ACC112 (cell line): Measurements from ENCODE around the gene SLC17A6.

Source experiments
- H2AFZ ChIP-seq: fragments of 200-600 bp; sonication (generic); one replicate; pipeline ENCODE4 v1.6.0; 2017; ENCODE audit warnings: antibody characterized with exemption, low read length; ENCODE audit not compliant: unreplicated experiment
- H3K27ac ChIP-seq: fragments of 200-600 bp; sonication (generic); 2 replicates; pipeline ENCODE4 v1.5.1; 2014; ENCODE audit warnings: low read depth, mild to moderate bottlenecking, antibody characterized with exemption, low read length, moderate library complexity
- H3K27me3 ChIP-seq: fragments of 200-600 bp; sonication (generic); 2 replicates; pipeline ENCODE4 v1.6.1; 2014; ENCODE audit warnings: mild to moderate bottlenecking, antibody characterized with exemption, low read length, moderate library complexity, mixed read lengths; ENCODE audit not compliant: insufficient read depth
- H3K36me3 ChIP-seq: fragments of 200-600 bp; sonication (generic); 2 replicates; pipeline ENCODE4 v1.6.1; 2016; ENCODE audit warnings: mild to moderate bottlenecking, antibody characterized with exemption, low read length, moderate library complexity, mixed read lengths; ENCODE audit not compliant: insufficient read depth
- H3K4me1 ChIP-seq: fragments of 200-600 bp; sonication (generic); one replicate; pipeline ENCODE4 v1.6.1; 2016; ENCODE audit warnings: low read length, mixed read lengths; ENCODE audit not compliant: insufficient read depth, unreplicated experiment, control insufficient read depth
- H3K4me3 ChIP-seq: fragments of 200-600 bp; sonication (generic); 2 replicates; pipeline ENCODE4 v1.5.1; 2014; ENCODE audit warnings: mild to moderate bottlenecking, low read depth, low read length
- H3K79me2 ChIP-seq: fragments of 200-600 bp; sonication (generic); one replicate; pipeline ENCODE4 v1.6.0; 2016; ENCODE audit warnings: low read length; ENCODE audit not compliant: control insufficient read depth, unreplicated experiment, insufficient read depth

The SLC17A6 gene

DNA sequence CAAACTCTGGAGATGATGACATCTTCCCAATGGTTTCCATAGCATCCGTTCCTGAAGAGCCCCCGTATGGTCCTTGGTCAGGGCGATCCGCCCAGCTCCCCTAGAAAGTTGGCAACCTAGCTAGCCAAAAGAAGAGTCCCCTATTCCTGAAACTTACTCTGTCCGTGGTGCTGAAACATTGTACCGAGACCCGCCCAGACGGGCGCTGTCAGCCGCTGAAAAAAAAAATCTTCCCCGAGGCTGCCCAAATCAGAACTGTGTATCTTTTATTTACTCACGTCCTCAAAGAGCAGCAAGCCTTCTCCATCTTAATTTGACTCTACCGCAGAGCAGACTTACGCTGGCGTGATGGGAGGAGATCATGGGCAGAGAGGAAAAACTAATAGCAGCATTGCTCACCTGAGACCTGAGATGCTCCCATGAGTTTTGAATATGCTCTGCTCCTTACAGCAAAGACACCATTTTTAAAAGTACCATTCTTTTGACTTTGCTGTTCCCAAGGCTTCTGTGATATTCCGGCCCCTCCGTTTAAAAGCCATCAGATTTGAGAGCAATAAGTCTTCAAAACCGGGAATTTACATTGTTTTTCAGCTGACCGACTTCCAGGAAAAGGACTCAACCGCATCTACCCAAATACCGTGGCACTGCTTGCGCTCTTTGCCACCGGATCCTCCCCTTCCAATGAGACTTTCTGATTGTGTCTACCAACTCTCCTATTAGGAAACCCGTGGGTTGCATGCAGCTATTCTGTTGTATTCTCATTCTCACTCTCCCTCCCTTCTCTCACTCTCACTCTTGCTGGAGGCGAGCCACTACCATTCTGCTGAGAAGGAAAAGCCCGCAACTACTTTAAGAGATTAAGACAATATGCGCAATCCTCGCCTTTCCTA is at the start of gene SLC17A6:
Gene SLC17A6 (plus strand): TSS at position 786 of the 890 bp plus-strand sequence. CDS start 153 bp downstream, outside the sequence.
- Histone ChIP-seq H3K4me1 (no peaks in the 10 kb centered on the region), H3K27me3 (peaks cover 54% of the 10 kb centered on the region), H3K27ac (no peak within 1 kb of the TSS), H3K36me3 (no peaks in the 10 kb centered on the region), H3K4me3 (no peak within 1 kb of the TSS), H3K79me2 (no peaks in the 10 kb centered on the region), H2AFZ (no peak within 1 kb of the TSS)

DNA sequence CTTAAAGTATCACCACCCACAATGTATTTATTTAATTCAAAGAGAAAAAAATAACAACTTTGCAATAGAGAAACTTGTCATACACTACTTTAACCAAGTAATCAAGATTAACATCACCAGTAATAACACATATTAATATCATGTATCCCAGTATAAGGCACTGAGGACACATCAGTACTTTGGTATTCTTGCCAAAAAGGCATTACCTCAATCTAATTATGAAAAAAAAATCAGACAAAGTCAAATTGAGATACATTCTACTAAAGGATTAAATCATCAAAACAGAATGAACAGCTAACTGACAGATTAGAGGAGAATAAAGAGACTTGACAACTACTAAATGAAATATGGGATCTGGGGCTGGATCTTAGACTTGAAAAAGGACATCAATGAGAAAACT is 35.8 kb upstream of the SLC17A6 start:
- H3K79me2 ChIP-seq, result no peaks in the 10 kb centered on the region
- peaks cover 6% of the 10 kb centered on the region for H3K27me3 ChIP-seq
- H3K4me3 ChIP-seq, result no peak overlapping the region
- no peak overlapping the region for H3K27ac ChIP-seq
- H3K36me3 ChIP-seq, result no peaks in the 10 kb centered on the region
- no peaks in the 10 kb centered on the region for H3K4me1 ChIP-seq
- no peak overlapping the region for H2AFZ ChIP-seq

DNA sequence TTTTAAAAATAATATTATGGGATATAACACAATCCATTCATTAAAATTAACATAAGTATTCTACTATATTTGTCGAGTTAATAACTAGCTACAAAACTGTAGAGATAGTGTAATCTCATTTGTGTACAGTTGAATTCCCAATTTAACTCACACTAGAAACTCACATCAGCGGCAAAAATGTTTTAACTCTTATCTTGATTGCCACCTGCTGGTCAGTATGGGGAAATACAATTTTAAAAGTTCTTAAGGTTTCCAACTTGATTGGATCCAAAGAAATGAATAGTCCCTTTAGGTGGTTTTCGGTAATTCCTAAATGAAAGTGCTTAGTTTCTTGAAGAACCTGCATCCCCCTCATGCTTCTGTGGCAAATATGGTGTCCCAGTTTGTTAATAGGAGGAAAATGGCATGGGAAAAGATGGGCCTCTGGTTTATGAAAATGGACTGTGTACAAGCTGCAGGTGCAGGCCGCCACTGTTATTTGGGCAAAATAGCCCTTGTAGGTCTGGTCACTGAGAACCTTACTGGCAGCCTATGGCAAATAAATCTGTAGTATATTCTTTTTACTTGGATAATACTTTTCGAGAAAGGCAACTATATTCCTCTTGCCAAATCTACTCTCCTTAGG is 33.7 kb upstream of the SLC17A6 start:
- no peaks in the 10 kb centered on the region for H3K79me2 ChIP-seq
- H3K27ac ChIP-seq, result no peak overlapping the region
- no peaks in the 10 kb centered on the region for H3K36me3 ChIP-seq
- H3K4me1 ChIP-seq, result no peaks in the 10 kb centered on the region
- no peak overlapping the region for H2AFZ ChIP-seq
- peaks cover 6% of the 10 kb centered on the region for H3K27me3 ChIP-seq
- H3K4me3 ChIP-seq, result no peak overlapping the region

DNA sequence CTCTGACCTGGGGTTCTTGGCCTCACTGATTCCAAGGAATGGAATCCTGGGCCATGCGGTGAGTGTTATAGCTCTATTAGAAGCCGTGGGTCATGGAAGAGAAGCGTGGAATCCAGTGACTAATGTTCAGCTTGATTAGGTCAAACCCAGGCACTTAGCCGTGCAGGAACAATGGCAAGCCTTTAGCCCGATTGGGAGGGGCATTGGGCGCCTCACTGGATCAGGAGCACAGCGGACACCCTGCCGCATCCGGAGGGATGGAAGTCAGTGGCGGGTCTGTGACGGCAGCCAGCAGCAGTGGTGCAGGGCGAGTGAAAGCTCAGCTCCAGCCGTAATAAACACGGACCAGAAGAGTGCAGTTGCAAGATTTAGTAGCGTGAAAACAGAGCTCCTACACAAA is 20.5 kb upstream of the SLC17A6 start:
- Histone ChIP-seq H3K4me1 (no peaks in the 10 kb centered on the region), H3K36me3 (no peaks in the 10 kb centered on the region), H3K27ac (no peak overlapping the region), H3K79me2 (no peaks in the 10 kb centered on the region), H2AFZ (no peak overlapping the region), H3K27me3 (no peaks in the 10 kb centered on the region), H3K4me3 (no peak overlapping the region)

DNA sequence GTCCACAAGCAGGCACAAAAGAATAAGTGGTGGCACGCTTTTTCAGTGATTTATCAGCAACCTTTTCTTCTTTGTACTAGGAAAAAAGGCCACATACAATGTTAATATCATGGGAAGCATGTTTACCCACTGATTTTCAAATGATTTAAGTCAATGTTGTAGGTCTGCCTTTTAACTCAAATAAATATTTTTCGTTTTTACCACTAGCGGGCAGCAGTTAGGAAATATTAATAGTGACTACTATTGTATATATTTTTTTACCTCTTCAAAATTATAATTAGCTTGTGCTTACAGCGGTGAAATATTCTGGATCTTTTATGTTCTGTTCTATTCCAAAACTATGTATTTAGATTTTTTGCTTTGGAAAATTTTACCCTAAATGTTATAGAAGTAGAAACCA is 6.4 kb upstream of the SLC17A6 start:
- Histone ChIP-seq H3K4me1 (no peaks in the 10 kb centered on the region), H3K4me3 (no peak overlapping the region), H3K36me3 (no peaks in the 10 kb centered on the region), H3K27me3 (peaks cover 7% of the 10 kb centered on the region; the same call in 1 of the 2 replicates), H2AFZ (no peak overlapping the region), H3K79me2 (no peaks in the 10 kb centered on the region), H3K27ac (no peak overlapping the region)

DNA sequence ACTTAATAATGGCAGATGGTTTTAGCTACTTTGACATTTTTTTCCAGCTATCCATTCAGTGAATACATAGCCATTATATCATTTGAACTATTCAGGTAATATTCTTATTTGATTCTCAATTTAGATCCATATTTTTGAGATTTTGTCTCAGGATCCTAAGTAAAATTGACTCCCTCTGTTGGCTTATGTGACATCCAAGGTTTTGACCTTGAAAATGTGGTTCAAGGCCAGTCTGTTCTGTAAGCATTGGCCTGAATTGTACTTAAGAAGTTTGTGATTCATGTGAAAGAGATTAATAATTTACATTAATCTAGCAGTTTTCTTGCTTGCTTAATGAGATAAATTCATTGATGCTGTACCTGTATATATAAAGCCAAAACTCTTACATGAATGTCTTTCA is 1.6 kb upstream of the SLC17A6 start:
- H3K4me3 ChIP-seq, result no peak overlapping the region
- H2AFZ ChIP-seq, result no peak overlapping the region
- H3K4me1 ChIP-seq, result no peaks in the 10 kb centered on the region
- no peaks in the 10 kb centered on the region for H3K79me2 ChIP-seq
- H3K27me3 ChIP-seq, result peaks cover 42% of the 10 kb centered on the region
- no peaks in the 10 kb centered on the region for H3K36me3 ChIP-seq
- no peak overlapping the region for H3K27ac ChIP-seq

DNA sequence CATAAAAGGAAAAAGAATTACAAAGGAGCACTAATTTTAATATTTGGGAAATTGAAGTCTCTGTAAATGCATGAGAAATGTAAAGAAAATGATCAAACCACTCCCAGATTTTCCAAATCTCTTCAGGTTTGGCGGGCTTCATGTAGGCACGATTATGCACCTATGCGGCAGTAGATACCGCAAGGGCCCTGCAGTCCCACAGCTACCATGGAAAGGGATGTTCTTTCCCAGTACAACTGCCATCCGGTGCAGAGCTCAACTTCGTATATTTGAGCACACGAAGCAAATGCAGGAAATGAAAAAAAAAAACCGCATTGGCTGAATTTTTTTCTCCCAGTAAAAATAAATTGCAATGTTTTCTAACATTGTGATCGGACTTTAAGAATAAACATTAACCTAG is 1.4 kb downstream of the SLC17A6 start:
- no peaks in the 10 kb centered on the region for H3K4me1 ChIP-seq
- H3K27me3 ChIP-seq, result peaks cover 72% of the 10 kb centered on the region
- no peaks in the 10 kb centered on the region for H3K36me3 ChIP-seq

DNA sequence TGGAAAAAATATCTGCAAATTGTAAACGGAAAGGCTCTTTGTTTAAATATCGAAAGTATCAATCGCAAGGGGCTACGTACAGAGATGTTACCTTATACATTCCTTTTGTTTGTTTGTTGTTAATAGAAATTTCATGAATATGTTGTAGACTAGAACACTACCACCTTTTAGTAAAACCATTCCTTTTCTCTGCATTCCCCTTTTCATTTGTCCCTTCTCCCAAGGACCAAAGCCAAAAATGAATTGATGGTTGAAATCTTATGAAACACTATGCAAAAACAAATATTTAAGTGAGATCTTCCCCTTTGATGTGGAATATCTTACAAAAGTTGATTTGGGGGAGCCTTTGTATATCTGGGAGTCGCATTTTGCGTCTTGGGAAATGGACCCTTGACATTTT is 2.1 kb downstream of the SLC17A6 start:
- Histone ChIP-seq H3K4me1 (no peaks in the 10 kb centered on the region), H3K27me3 (peaks cover 78% of the 10 kb centered on the region), H3K27ac (no peak overlapping the region), H3K79me2 (no peaks in the 10 kb centered on the region), H3K4me3 (0 out of 2 replicates have a peak overlapping the region, but pooled peaks have one; percentile 2), H3K36me3 (no peaks in the 10 kb centered on the region), H2AFZ (no peak overlapping the region)

More for the DNA sequence above, 1.4 kb downstream of the SLC17A6 start:
- no peak overlapping the region for H2AFZ ChIP-seq
- H3K79me2 ChIP-seq, result no peaks in the 10 kb centered on the region
- H3K27ac ChIP-seq, result no peak overlapping the region
- no peak overlapping the region for H3K4me3 ChIP-seq

DNA sequence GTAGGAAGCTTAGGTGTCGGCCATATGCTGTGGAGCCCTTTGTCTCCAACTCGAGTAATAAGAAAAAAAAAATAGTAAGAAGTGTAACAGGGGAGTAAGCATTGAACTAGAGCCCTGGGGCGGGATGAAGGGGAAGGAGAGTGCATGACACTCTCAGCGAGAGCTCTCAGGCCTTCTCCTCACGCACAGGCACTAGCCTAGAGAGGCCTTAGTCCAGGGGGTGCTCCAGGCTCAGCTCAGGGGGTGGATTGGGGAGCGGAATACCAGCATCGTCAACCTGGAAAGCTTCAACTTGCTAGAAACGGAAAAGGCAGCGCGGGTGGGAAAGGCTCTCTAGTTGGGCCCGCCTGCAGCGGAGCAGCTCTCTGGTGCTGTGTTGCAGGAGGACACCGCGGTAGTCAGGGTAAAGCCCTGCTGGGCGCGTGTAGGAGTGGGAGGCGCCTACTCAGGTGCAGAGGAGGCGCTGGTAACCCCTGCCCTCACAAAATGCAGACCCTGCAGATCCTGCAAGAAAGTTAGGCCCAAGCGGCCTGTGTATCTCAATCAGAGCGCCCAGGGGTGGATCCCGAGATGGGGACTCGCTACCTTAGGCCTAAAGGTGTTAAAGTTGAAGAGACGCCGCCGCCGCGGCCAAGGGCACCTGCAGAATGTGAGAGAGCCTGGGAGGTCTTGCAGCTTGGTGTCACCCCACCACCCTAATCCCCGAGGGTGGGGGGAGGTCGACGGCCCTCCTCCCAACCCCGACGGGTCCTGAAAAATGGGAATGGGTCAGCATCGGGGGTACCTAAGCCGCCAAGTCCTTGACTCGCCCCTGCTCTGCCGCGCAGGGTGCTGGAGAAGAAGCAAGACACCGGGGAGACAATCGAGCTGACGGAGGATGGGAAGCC is 2.8 kb downstream of the SLC17A6 start:
- Histone ChIP-seq H3K27ac (no peak overlapping the region), H2AFZ (no peak overlapping the region), H3K79me2 (no peaks in the 10 kb centered on the region), H3K4me3 (no peak overlapping the region), H3K27me3 (peaks cover 79% of the 10 kb centered on the region), H3K4me1 (no peaks in the 10 kb centered on the region), H3K36me3 (no peaks in the 10 kb centered on the region)

DNA sequence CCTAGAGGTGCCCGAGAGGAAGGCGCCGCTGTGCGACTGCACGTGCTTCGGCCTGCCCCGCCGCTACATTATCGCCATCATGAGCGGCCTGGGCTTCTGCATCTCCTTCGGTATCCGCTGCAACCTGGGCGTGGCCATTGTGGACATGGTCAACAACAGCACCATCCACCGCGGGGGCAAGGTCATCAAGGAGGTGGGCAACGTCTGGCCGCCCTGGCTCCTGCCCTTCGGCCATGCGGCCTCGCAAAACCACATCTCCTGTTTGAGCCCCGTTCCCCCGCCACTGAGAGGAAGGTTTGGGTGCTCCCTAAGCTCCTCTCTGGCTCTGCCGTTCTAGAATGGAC is 3.4 kb downstream of the SLC17A6 start:
- no peaks in the 10 kb centered on the region for H3K36me3 ChIP-seq
- no peaks in the 10 kb centered on the region for H3K79me2 ChIP-seq
- H3K4me3 ChIP-seq, result no peak overlapping the region
- H3K27ac ChIP-seq, result no peak overlapping the region
- no peak overlapping the region for H2AFZ ChIP-seq
- H3K27me3 ChIP-seq, result peaks cover 84% of the 10 kb centered on the region
- H3K4me1 ChIP-seq, result no peaks in the 10 kb centered on the region
